ENCODE results near the gene VPS33A. TPM values are rescaled to one million over a fixed set of nuclear protein-coding genes. Genes with fewer than 3 reads are reported as not detected.

Gene VPS33A
- total and polyA plus RNA-seq, 4 donors, result 6.4 to 14.9 (median 10.0) TPM

DNA sequence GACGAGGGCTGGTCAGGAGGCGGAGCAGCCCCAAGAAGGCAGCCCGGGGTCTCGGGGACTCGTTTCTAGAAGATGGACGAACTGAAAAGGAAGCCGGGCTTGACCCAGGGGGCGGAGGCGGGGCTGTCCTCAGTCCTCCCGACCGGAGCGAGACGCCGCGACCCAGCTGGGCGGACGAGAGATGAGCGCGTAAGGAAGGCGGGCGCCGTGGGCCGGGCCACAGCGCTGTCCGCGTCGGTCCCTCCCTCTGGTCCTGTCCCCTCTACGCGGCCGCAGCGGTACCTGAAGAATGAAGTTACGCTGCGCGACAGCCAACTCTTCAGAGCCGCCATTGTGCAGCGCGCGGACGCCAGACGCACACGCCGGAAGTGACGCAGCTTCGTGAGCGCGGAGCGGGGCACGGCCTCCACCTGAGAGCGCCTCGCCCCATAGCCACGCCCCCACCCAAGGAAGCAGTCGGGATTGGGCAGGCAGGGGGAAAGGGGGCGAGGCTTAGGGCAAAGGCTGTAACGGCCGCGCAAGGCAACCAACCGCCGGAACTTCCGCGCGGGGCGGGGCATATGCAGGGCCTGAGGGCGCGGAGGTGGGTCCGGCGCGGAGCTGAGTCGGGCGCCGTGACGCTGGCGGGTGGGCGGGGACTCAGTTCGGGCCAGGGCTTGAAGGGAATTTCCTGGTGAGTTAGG lies 40.5 kb downstream of the VPS33A start, which contains the start of gene DIABLO (continued):
- TF ChIP-seq, protein P1, sequence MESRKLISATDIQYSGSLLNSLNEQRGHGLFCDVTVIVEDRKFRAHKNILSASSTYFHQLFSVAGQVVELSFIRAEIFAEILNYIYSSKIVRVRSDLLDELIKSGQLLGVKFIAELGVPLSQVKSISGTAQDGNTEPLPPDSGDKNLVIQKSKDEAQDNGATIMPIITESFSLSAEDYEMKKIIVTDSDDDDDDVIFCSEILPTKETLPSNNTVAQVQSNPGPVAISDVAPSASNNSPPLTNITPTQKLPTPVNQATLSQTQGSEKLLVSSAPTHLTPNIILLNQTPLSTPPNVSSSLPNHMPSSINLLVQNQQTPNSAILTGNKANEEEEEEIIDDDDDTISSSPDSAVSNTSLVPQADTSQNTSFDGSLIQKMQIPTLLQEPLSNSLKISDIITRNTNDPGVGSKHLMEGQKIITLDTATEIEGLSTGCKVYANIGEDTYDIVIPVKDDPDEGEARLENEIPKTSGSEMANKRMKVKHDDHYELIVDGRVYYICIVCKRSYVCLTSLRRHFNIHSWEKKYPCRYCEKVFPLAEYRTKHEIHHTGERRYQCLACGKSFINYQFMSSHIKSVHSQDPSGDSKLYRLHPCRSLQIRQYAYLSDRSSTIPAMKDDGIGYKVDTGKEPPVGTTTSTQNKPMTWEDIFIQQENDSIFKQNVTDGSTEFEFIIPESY (IDR thresholded peaks at IDR 0.05), result peak; percentile 22
- no peak for TF ChIP-seq JUND (IDR thresholded peaks at IDR 0.05)
- TF ChIP-seq SP1 (IDR thresholded peaks at IDR 0.05), result peak; percentile 94
- TF ChIP-seq, protein P2, sequence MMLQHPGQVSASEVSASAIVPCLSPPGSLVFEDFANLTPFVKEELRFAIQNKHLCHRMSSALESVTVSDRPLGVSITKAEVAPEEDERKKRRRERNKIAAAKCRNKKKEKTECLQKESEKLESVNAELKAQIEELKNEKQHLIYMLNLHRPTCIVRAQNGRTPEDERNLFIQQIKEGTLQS (IDR thresholded peaks at IDR 0.05), result no peak
- no peak for TF ChIP-seq HNF4G (IDR thresholded peaks at IDR 0.05)
- TF ChIP-seq HNF4A (conservative IDR thresholded peaks at IDR 0.05), result peak in 1 of 2 donors; percentile 22
- no peak for TF ChIP-seq FOXA1 (IDR thresholded peaks at IDR 0.05)
- TF ChIP-seq FOXA2 (IDR thresholded peaks at IDR 0.05), result no peak
- peak in 1 of 2 donors; percentile 44 for TF ChIP-seq RXRA (IDR thresholded peaks at IDR 0.05)
- no peak for TF ChIP-seq RAD21 (IDR thresholded peaks at IDR 0.05)
- TF ChIP-seq TAF1 (conservative IDR thresholded peaks at IDR 0.05), result no peak

- peaks cover 14 to 82% (median 65%) of the 10 kb centered on the region in 4 donors for H3K36me3 ChIP-seq (ENCODE audit: control insufficient read depth in 4 of 4, insufficient read depth in 3 of 4, low read depth in 1 of 4, low read length in 3 of 4)
- TF ChIP-seq YY1 (IDR thresholded peaks at IDR 0.05) (no peak), MAX (IDR thresholded peaks at IDR 0.05) (no peak), HNF4G (IDR thresholded peaks at IDR 0.05) (no peak), REST (IDR thresholded peaks at IDR 0.05) (no peak), RXRA (IDR thresholded peaks at IDR 0.05) (no peak), GABPA (IDR thresholded peaks at IDR 0.05 in 1 of 2, conservative IDR thresholded peaks at IDR 0.05 in 1 of 2) (no peak), RAD21 (IDR thresholded peaks at IDR 0.05) (no peak), CTCF (IDR thresholded peaks at IDR 0.05; ENCODE audit: low read depth, low read length, missing input control) (no peak), HNF4A (conservative IDR thresholded peaks at IDR 0.05) (no peak), EGR1 (IDR thresholded peaks at IDR 0.05; ENCODE audit: low read depth in 2 of 2) (no peak), TAF1 (conservative IDR thresholded peaks at IDR 0.05) (no peak)
- TF ChIP-seq, protein P1 (IDR thresholded peaks at IDR 0.05), result no peak
- H3K9ac ChIP-seq (ENCODE audit: low read depth in 1 of 2, low read length in 2 of 2), result no peak overlapping the region
- H3K27me3 ChIP-seq (ENCODE audit: control insufficient read depth in 4 of 4, insufficient read depth in 4 of 4, low read length in 3 of 4), result no peaks in the 10 kb centered on the region
- no peaks in the 10 kb centered on the region for H3K4me1 ChIP-seq (ENCODE audit: control insufficient read depth in 4 of 4, insufficient read depth in 4 of 4, low read length in 3 of 4)
- 94% methylated on average over 1 of the region's 1 CpG for WGBS
- H3K27ac ChIP-seq (ENCODE audit: low read depth in 1 of 2, low read length in 2 of 2), result no peak overlapping the region
- H3K9me3 ChIP-seq (ENCODE audit: control insufficient read depth in 4 of 4, low read length in 3 of 4), result no peaks in the 10 kb centered on the region
- no peak overlapping the region for H3K4me3 ChIP-seq (ENCODE audit: low read depth in 1 of 3, low read length in 3 of 3)
- no peak for DNase-seq (ENCODE audit: low spot score)
Observed at GRCh38 chr12:122216445-122216844, 49.8 kb downstream of the VPS33A start.
